HUES6 (cell line): ENCODE measurements around the gene CABP1.

Experiments used
- H3K27ac ChIP-seq: 2 replicates; pipeline ENCODE4 v1.7.0; 2013; ENCODE audit warnings: low read depth, mild to moderate bottlenecking, low read length, inconsistent platforms
- H3K27me3 ChIP-seq: 2 replicates; pipeline ENCODE4 v1.6.1; 2013; ENCODE audit warnings: low read length; ENCODE audit not compliant: control insufficient read depth, insufficient read depth
- H3K36me3 ChIP-seq: 2 replicates; pipeline ENCODE4 v1.6.1; 2013; ENCODE audit warnings: low read length; ENCODE audit not compliant: control insufficient read depth, insufficient read depth
- H3K4me1 ChIP-seq: 2 replicates; pipeline ENCODE4 v1.6.1; 2013; ENCODE audit warnings: low read length; ENCODE audit not compliant: control insufficient read depth, insufficient read depth
- H3K4me3 ChIP-seq: 2 replicates; pipeline ENCODE4 v1.5.1; 2013; ENCODE audit warnings: low read depth, low read length
- H3K9ac ChIP-seq: one replicate; pipeline ENCODE4 v1.6.1; 2013; ENCODE audit warnings: mild to moderate bottlenecking, low read length
- H3K9me3 ChIP-seq: 2 replicates; pipeline ENCODE4 v1.6.1; 2013; ENCODE audit warnings: low read depth, low read length; ENCODE audit not compliant: control insufficient read depth, insufficient read depth

The CABP1 gene

GRCh38 chr12:120686690-120687577 is 46.5 kb downstream of the CABP1 start, which contains the start of gene MLEC:
Gene MLEC, plus strand, starts transcription at chr12:120687149. Its CDS starts 148 bp downstream, at chr12:120687297.
- H3K4me1 ChIP-seq: peaks cover 31% of the 10 kb centered on the region
- H3K9ac ChIP-seq: peak within 1 kb of the TSS; percentile 83
- H3K36me3 ChIP-seq: no peaks in the 10 kb centered on the region
- peak within 1 kb of the TSS; percentile 86 for H3K4me3 ChIP-seq
- no peaks in the 10 kb centered on the region for H3K27me3 ChIP-seq
- peak within 1 kb of the TSS; percentile 87 for H3K27ac ChIP-seq
- no peaks in the 10 kb centered on the region for H3K9me3 ChIP-seq

GRCh38 chr12:120687578-120688289 is 47.3 kb downstream of the CABP1 start:
- no peaks in the 10 kb centered on the region for H3K27me3 ChIP-seq
- H3K9ac ChIP-seq: peak overlapping the region; percentile 81
- H3K4me3 ChIP-seq: peak overlapping the region; percentile 86
- peaks cover 39% of the 10 kb centered on the region for H3K4me1 ChIP-seq
- H3K9me3 ChIP-seq: no peaks in the 10 kb centered on the region
- no peaks in the 10 kb centered on the region; the same call in 1 of the 2 replicates for H3K36me3 ChIP-seq
- H3K27ac ChIP-seq: peak overlapping the region; percentile 84

GRCh38 chr12:120688527-120689071 is 48.2 kb downstream of the CABP1 start:
- no peak overlapping the region for H3K27ac ChIP-seq
- peaks cover 47% of the 10 kb centered on the region for H3K4me1 ChIP-seq
- no peaks in the 10 kb centered on the region; the same call in 1 of the 2 replicates for H3K36me3 ChIP-seq
- peak overlapping the region; percentile 81 for H3K9ac ChIP-seq
- no peaks in the 10 kb centered on the region for H3K9me3 ChIP-seq
- H3K4me3 ChIP-seq: peak overlapping the region; percentile 86
- H3K27me3 ChIP-seq: no peaks in the 10 kb centered on the region

GRCh38 chr12:120689397-120690082 is 49.1 kb downstream of the CABP1 start:
- H3K4me1 ChIP-seq: peaks cover 55% of the 10 kb centered on the region
- H3K36me3 ChIP-seq: peaks cover 7% of the 10 kb centered on the region
- no peaks in the 10 kb centered on the region for H3K27me3 ChIP-seq
- no peaks in the 10 kb centered on the region for H3K9me3 ChIP-seq
- H3K9ac ChIP-seq: peak overlapping the region; percentile 81
- H3K27ac ChIP-seq: no peak overlapping the region
- H3K4me3 ChIP-seq: peak overlapping the region; percentile 86

- Histone ChIP-seq H3K36me3 (peaks cover 12% of the 10 kb centered on the region), H3K27ac (no peak overlapping the region), H3K9ac (no peak overlapping the region), H3K4me1 (peaks cover 55% of the 10 kb centered on the region), H3K4me3 (0 out of 2 replicates have a peak overlapping the region, but pooled peaks have one; percentile 86), H3K27me3 (no peaks in the 10 kb centered on the region), H3K9me3 (no peaks in the 10 kb centered on the region)
Measured at GRCh38 chr12:120690083-120690450, 49.6 kb downstream of the CABP1 start.

GRCh38 chr12:120690978-120691377 is 50.6 kb downstream of the CABP1 start:
- Histone ChIP-seq H3K9ac (no peak overlapping the region), H3K36me3 (peaks cover 21% of the 10 kb centered on the region), H3K27ac (no peak overlapping the region), H3K27me3 (no peaks in the 10 kb centered on the region), H3K9me3 (no peaks in the 10 kb centered on the region), H3K4me3 (no peak overlapping the region), H3K4me1 (peaks cover 55% of the 10 kb centered on the region)

GRCh38 chr12:120692524-120693033 is 52.2 kb downstream of the CABP1 start:
- peaks cover 37% of the 10 kb centered on the region for H3K36me3 ChIP-seq
- 0 out of 2 replicates have a peak overlapping the region, but pooled peaks have one; percentile 65 for H3K27ac ChIP-seq
- H3K27me3 ChIP-seq: no peaks in the 10 kb centered on the region
- H3K9me3 ChIP-seq: no peaks in the 10 kb centered on the region
- H3K4me3 ChIP-seq: no peak overlapping the region
- H3K4me1 ChIP-seq: peaks cover 55% of the 10 kb centered on the region
- H3K9ac ChIP-seq: peak overlapping the region; percentile 41

GRCh38 chr12:120693848-120694247 is 53.4 kb downstream of the CABP1 start:
- Histone ChIP-seq H3K9me3 (no peaks in the 10 kb centered on the region), H3K4me1 (peaks cover 50% of the 10 kb centered on the region), H3K4me3 (no peak overlapping the region), H3K27me3 (no peaks in the 10 kb centered on the region), H3K36me3 (peaks cover 50% of the 10 kb centered on the region), H3K9ac (peak overlapping the region; percentile 41), H3K27ac (peak overlapping the region; percentile 65)

GRCh38 chr12:120696626-120697025 is 56.2 kb downstream of the CABP1 start:
- H3K4me1 ChIP-seq: peaks cover 25% of the 10 kb centered on the region
- no peak overlapping the region for H3K27ac ChIP-seq
- peaks cover 78% of the 10 kb centered on the region for H3K36me3 ChIP-seq
- no peaks in the 10 kb centered on the region for H3K9me3 ChIP-seq
- no peaks in the 10 kb centered on the region for H3K27me3 ChIP-seq
- H3K4me3 ChIP-seq: no peak overlapping the region
- H3K9ac ChIP-seq: no peak overlapping the region

GRCh38 chr12:120697344-120697743 is 56.9 kb downstream of the CABP1 start:
- no peak overlapping the region for H3K4me3 ChIP-seq
- H3K36me3 ChIP-seq: peaks cover 85% of the 10 kb centered on the region
- H3K9me3 ChIP-seq: no peaks in the 10 kb centered on the region
- H3K27me3 ChIP-seq: no peaks in the 10 kb centered on the region
- H3K9ac ChIP-seq: no peak overlapping the region
- H3K4me1 ChIP-seq: peaks cover 20% of the 10 kb centered on the region
- no peak overlapping the region for H3K27ac ChIP-seq
